Astrocyte (in vitro differentiated cells and primary cell): ENCODE measurements around the gene VSTM5. TPM values are rescaled to one million over a fixed set of nuclear protein-coding genes. Genes with fewer than 3 reads are reported as not detected.

ENCODE experiments used
- DNase-seq: peaks from one replicate; pipeline ENCODE4 v3.0.0-alpha.2; 2010; ENCODE audit warnings: low read depth
- FAIRE-seq: peaks from 2 replicates; lab custom pipeline; 2011; peaks lifted over from hg19 to GRCh38; lab: Jason Lieb, UNC
- H2AFZ ChIP-seq: 2 replicates; pipeline ENCODE4 v1.6.0; 2012; ENCODE audit warnings: low read depth, low read length, inconsistent platforms
- H3K27ac ChIP-seq: 2 replicates; pipeline ENCODE4 v1.5.1; 2011; ENCODE audit warnings: low read depth, low read length, inconsistent platforms
- H3K27me3 ChIP-seq: 2 replicates; pipeline ENCODE4 v1.6.0; 2011; ENCODE audit warnings: low read length, inconsistent platforms; ENCODE audit not compliant: insufficient read depth
- H3K36me3 ChIP-seq: 2 replicates; pipeline ENCODE4 v1.5.1; 2011; ENCODE audit warnings: low read length, inconsistent platforms; ENCODE audit not compliant: insufficient read depth
- H3K4me1 ChIP-seq: 2 replicates; pipeline ENCODE4 v1.5.1; 2011; ENCODE audit warnings: low read length, inconsistent platforms; ENCODE audit not compliant: insufficient read depth
- H3K4me2 ChIP-seq: 2 replicates; pipeline ENCODE4 v1.6.0; 2012; ENCODE audit warnings: low read length, inconsistent platforms
- H3K4me3 ChIP-seq: 2 replicates; pipeline ENCODE4 v1.5.1; 2011; ENCODE audit warnings: low read depth, mild to moderate bottlenecking, low read length, inconsistent platforms; ENCODE audit not compliant: insufficient read depth
- H3K79me2 ChIP-seq: 2 replicates; pipeline ENCODE4 v1.6.0; 2012; ENCODE audit warnings: mild to moderate bottlenecking, low read length, inconsistent platforms; ENCODE audit not compliant: insufficient read depth
- H3K9ac ChIP-seq: 2 replicates; pipeline ENCODE4 v1.6.0; 2012; ENCODE audit warnings: mild to moderate bottlenecking, low read length, inconsistent platforms
- H3K9me3 ChIP-seq: 2 replicates; pipeline ENCODE4 v1.5.1; 2012; ENCODE audit warnings: low read depth, mild to moderate bottlenecking, low read length, inconsistent platforms; ENCODE audit not compliant: insufficient read depth
- H4K20me1 ChIP-seq: 2 replicates; pipeline ENCODE4 v1.6.0; 2012; ENCODE audit warnings: low read length, inconsistent platforms; ENCODE audit not compliant: insufficient read depth
- H3K27ac Mint-ChIP-seq: one replicate; pipeline ENCODE4 v1.8.0; 2021; ENCODE audit warnings: mild to moderate bottlenecking, mixed read lengths; ENCODE audit not compliant: unreplicated experiment
- H3K27me3 Mint-ChIP-seq: one replicate; pipeline ENCODE4 v1.8.0; 2021; ENCODE audit warnings: low read depth, mixed read lengths; ENCODE audit not compliant: unreplicated experiment
- H3K36me3 Mint-ChIP-seq: one replicate; pipeline ENCODE4 v1.8.0; 2021; ENCODE audit warnings: low read depth, mixed read lengths; ENCODE audit not compliant: unreplicated experiment
- H3K4me1 Mint-ChIP-seq: one replicate; pipeline ENCODE4 v1.8.0; 2021; ENCODE audit warnings: low read depth, mixed read lengths; ENCODE audit not compliant: unreplicated experiment
- H3K4me3 Mint-ChIP-seq: one replicate; pipeline ENCODE4 v1.8.0; 2021; ENCODE audit warnings: mild to moderate bottlenecking, moderate library complexity, mixed read lengths; ENCODE audit not compliant: unreplicated experiment
- H3K9me3 Mint-ChIP-seq: one replicate; pipeline ENCODE4 v1.8.0; 2021; ENCODE audit warnings: mild to moderate bottlenecking, mixed read lengths; ENCODE audit not compliant: unreplicated experiment
- EZH2 ChIP-seq: IDR thresholded peaks from 2 replicates; pipeline ENCODE4 v1.6.1; 2012; ENCODE audit warnings: mild to moderate bottlenecking, low read length, inconsistent platforms; ENCODE audit not compliant: insufficient read depth
- total RNA-seq: library from RNA; stranded (reverse); gene quantifications from 2 replicates; pipeline ENCODE4 v1.2.1, GENCODE V29; 2021
- TF ChIP-seq, protein P1 (sequence below): IDR thresholded peaks from 2 replicates; pipeline ENCODE4 v1.5.1; 2011; ENCODE audit warnings: low read depth, mild to moderate bottlenecking, inconsistent platforms, low read length, moderate library complexity; ENCODE audit not compliant: insufficient read depth

The VSTM5 gene
- total RNA-seq, 1 donor from 2014 or later: 0.45 TPM

GRCh38 chr11:93770160-93770559, 80.3 kb downstream of the VSTM5 start:
- Histone ChIP-seq H3K4me3 (no peak overlapping the region), H3K27ac (no peak overlapping the region), H4K20me1 (no peaks in the 10 kb centered on the region), H3K27me3 (no peaks in the 10 kb centered on the region), H3K36me3 (no peaks in the 10 kb centered on the region), H3K9ac (no peak overlapping the region), H3K4me1 (peaks cover 4% of the 10 kb centered on the region), H3K4me2 (no peak overlapping the region), H3K9me3 (no peaks in the 10 kb centered on the region), H3K79me2 (no peaks in the 10 kb centered on the region), H2AFZ (no peak overlapping the region)
- FAIRE-seq (no peak), DNase-seq (no peak)
- Mint-ChIP-seq H3K4me3 (no peak overlapping the region), H3K9me3 (peaks cover 3% of the 10 kb centered on the region), H3K27ac (no peak overlapping the region), H3K36me3 (peaks cover 5% of the 10 kb centered on the region), H3K27me3 (no peaks in the 10 kb centered on the region), H3K4me1 (no peaks in the 10 kb centered on the region)
- TF ChIP-seq EZH2: no peak
- TF ChIP-seq, protein P1, sequence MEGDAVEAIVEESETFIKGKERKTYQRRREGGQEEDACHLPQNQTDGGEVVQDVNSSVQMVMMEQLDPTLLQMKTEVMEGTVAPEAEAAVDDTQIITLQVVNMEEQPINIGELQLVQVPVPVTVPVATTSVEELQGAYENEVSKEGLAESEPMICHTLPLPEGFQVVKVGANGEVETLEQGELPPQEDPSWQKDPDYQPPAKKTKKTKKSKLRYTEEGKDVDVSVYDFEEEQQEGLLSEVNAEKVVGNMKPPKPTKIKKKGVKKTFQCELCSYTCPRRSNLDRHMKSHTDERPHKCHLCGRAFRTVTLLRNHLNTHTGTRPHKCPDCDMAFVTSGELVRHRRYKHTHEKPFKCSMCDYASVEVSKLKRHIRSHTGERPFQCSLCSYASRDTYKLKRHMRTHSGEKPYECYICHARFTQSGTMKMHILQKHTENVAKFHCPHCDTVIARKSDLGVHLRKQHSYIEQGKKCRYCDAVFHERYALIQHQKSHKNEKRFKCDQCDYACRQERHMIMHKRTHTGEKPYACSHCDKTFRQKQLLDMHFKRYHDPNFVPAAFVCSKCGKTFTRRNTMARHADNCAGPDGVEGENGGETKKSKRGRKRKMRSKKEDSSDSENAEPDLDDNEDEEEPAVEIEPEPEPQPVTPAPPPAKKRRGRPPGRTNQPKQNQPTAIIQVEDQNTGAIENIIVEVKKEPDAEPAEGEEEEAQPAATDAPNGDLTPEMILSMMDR: no peak

Other genes starting within 250 kb of the VSTM5 start
- gene CEP295, start 188.9 kb downstream of the VSTM5 start, total RNA-seq: 10.3 and 11.3 TPM in 2 replicates
- gene TAF1D, start 109.1 kb downstream of the VSTM5 start, total RNA-seq: 131 and 145 TPM in 2 replicates
- 12.7 and 14.8 TPM in 2 replicates for gene C11orf54, start 108.9 kb downstream of the VSTM5 start, total RNA-seq
- gene MED17, start 66.3 kb downstream of the VSTM5 start, total RNA-seq: 37.0 and 40.0 TPM in 2 replicates
- not detected in 2 replicates for gene HEPHL1, start 170.7 kb upstream of the VSTM5 start, total RNA-seq